Measurements from ENCODE around the gene COX19. TPM values are rescaled to one million over a fixed set of nuclear protein-coding genes. Genes with fewer than 3 reads are reported as not detected.

COX19 gene
- total and polyA plus RNA-seq, 2 experiments from 2014 or later, result 11.7 to 12.6 TPM

- no peak for TF ChIP-seq CREB1 (CRISPR knock-in tag; IDR thresholded peaks at IDR 0.05; ENCODE audit: low read depth)
- TF ChIP-seq STAT1 (IDR thresholded peaks at IDR 0.05; ENCODE audit: unreplicated experiment), result no peak
- TF ChIP-seq NANOG (IDR thresholded peaks at IDR 0.05; ENCODE audit: borderline replicate concordance), result no peak
- TF ChIP-seq EZH2phosphoT487 (IDR thresholded peaks at IDR 0.05; ENCODE audit: unreplicated experiment), result no peak
- no peak for TF ChIP-seq ETS1 (IDR thresholded peaks at IDR 0.05)
- TF ChIP-seq EZH2 (IDR thresholded peaks at IDR 0.05; ENCODE audit: low read depth, unreplicated experiment), result no peak
- no peak for TF ChIP-seq ZNF331 (CRISPR knock-in tag; IDR thresholded peaks at IDR 0.05; ENCODE audit: low read depth)
- TF ChIP-seq POLR2AphosphoS5 (IDR thresholded peaks at IDR 0.05; ENCODE audit: low read depth), result no peak
- no peak for TF ChIP-seq REST (IDR thresholded peaks at IDR 0.05; ENCODE audit: unreplicated experiment)
These were observed 57.9 kb downstream of the COX19 start (continued) for GRCh38 chr7:917255-918117.

- no peak overlapping the region for H3K4me3 Mint-ChIP-seq
- H3K4me1 Mint-ChIP-seq, result no peaks in the 10 kb centered on the region; the same call in 2 of the 3 replicates
- H3K79me2 ChIP-seq (replicated peaks; ENCODE audit: insufficient read depth), result no peaks in the 10 kb centered on the region
- H3F3A ChIP-seq (replicated peaks; ENCODE audit: low read depth), result no peaks in the 10 kb centered on the region
- ATAC-seq, result no peak
- no peak overlapping the region for H3K4me3 ChIP-seq
- H2AFZ ChIP-seq, result no peak overlapping the region
- H3K4me1 ChIP-seq (ENCODE audit: insufficient read depth), result no peaks in the 10 kb centered on the region
- H3K27me3 ChIP-seq (ENCODE audit: insufficient read depth), result no peaks in the 10 kb centered on the region
- H4K20me1 ChIP-seq (replicated peaks; ENCODE audit: insufficient read depth), result no peaks in the 10 kb centered on the region
- H3K27me3 Mint-ChIP-seq (ENCODE audit: insufficient read depth, low read depth, poor library complexity), result peaks cover 16% of the 10 kb centered on the region
- no peak overlapping the region for H3K27ac Mint-ChIP-seq
- no peak overlapping the region for H3K27ac ChIP-seq (ENCODE audit: low read depth)
- no peak for DNase-seq (ENCODE audit: low spot score)
- no peaks in the 10 kb centered on the region for H3K36me3 Mint-ChIP-seq (ENCODE audit: low read depth)
- no peaks in the 10 kb centered on the region for H3K36me3 ChIP-seq (ENCODE audit: insufficient read depth)
- H3K9me2 ChIP-seq (ENCODE audit: insufficient read depth), result no peaks in the 10 kb centered on the region
- no peaks in the 10 kb centered on the region for H3K9me3 Mint-ChIP-seq
- no peak overlapping the region for H3K4me2 ChIP-seq
- TF ChIP-seq REST (IDR thresholded peaks at IDR 0.05; ENCODE audit: unreplicated experiment) (no peak), CREB1 (CRISPR knock-in tag; IDR thresholded peaks at IDR 0.05; ENCODE audit: low read depth) (no peak), EZH2 (IDR thresholded peaks at IDR 0.05; ENCODE audit: low read depth, unreplicated experiment) (no peak), STAT1 (IDR thresholded peaks at IDR 0.05; ENCODE audit: unreplicated experiment) (no peak), NANOG (IDR thresholded peaks at IDR 0.05; ENCODE audit: borderline replicate concordance) (no peak), ZNF331 (CRISPR knock-in tag; IDR thresholded peaks at IDR 0.05; ENCODE audit: low read depth) (no peak), JUNB (IDR thresholded peaks at IDR 0.05; ENCODE audit: unreplicated experiment) (no peak), CTCF (conservative IDR thresholded peaks at IDR 0.05; ENCODE audit: low read depth in 2 of 2) (no peak)
These were observed 58.9 kb downstream of the COX19 start for GRCh38 chr7:916291-916941.
